DND-41 (cell line): ENCODE data around the gene AACS.
A peak's percentile ranks its signal among the peaks of the same experiment; 100 is the strongest.

ENCODE experiments used
- ATAC-seq: fragments of 200-7000 bp; cut with Tn5 transposase; 3 replicates; pipeline ENCODE4 v1.9.1; 2021; ENCODE audit warnings: low read depth; ENCODE audit not compliant: insufficient read depth
- DNase-seq: peaks from one replicate; pipeline ENCODE4 v3.0.0-alpha.2; 2020
- H2AFZ ChIP-seq: 2 replicates; pipeline ENCODE4 v1.6.0; 2012; ENCODE audit warnings: low read depth, low read length
- H3K27ac ChIP-seq: 2 replicates; pipeline ENCODE4 v1.5.1; 2012; ENCODE audit warnings: low read length, inconsistent platforms
- H3K27me3 ChIP-seq: fragments of 200-600 bp; sonication (generic); 2 replicates; pipeline ENCODE4 v1.6.0; 2012; ENCODE audit warnings: low read length, mild to moderate bottlenecking, inconsistent platforms; ENCODE audit not compliant: insufficient read depth, poor library complexity
- H3K36me3 ChIP-seq: 2 replicates; pipeline ENCODE4 v1.5.1; 2012; ENCODE audit warnings: low read length, inconsistent platforms; ENCODE audit not compliant: insufficient read depth
- H3K4me1 ChIP-seq: 2 replicates; pipeline ENCODE4 v1.5.1; 2012; ENCODE audit warnings: mild to moderate bottlenecking, low read length; ENCODE audit not compliant: insufficient read depth
- H3K4me2 ChIP-seq: 2 replicates; pipeline ENCODE4 v1.6.0; 2012; ENCODE audit warnings: mild to moderate bottlenecking, moderate library complexity, low read length, inconsistent platforms; ENCODE audit not compliant: insufficient read depth
- H3K4me3 ChIP-seq, 2 experiments: fragments of 200-600 bp in 1 of 2; shearing (Covaris generic) in 1 of 2; 2 replicates each; pipeline ENCODE4 v1.5.1; 2012 to 2016; ENCODE audit warnings: inconsistent platforms in 2 of 2, low read length in 2 of 2, mild to moderate bottlenecking in 2 of 2, low read depth in 1 of 2, moderate library complexity in 1 of 2
- H3K79me2 ChIP-seq: 2 replicates; pipeline ENCODE4 v1.6.0; 2012; ENCODE audit warnings: low read length, inconsistent platforms; ENCODE audit not compliant: insufficient read depth
- H3K9ac ChIP-seq: 2 replicates; pipeline ENCODE4 v1.6.0; 2012; ENCODE audit warnings: low read depth, mild to moderate bottlenecking, inconsistent platforms, low read length, moderate library complexity
- H3K9me3 ChIP-seq: 2 replicates; pipeline ENCODE4 v1.5.1; 2012; ENCODE audit warnings: low read length, moderate library complexity, mild to moderate bottlenecking, inconsistent platforms; ENCODE audit not compliant: insufficient read depth, severe bottlenecking
- H4K20me1 ChIP-seq: 2 replicates; pipeline ENCODE4 v1.6.0; 2012; ENCODE audit warnings: low read length; ENCODE audit not compliant: insufficient read depth
- CTCF ChIP-seq: IDR thresholded peaks from 2 replicates; pipeline ENCODE4 v1.5.1; 2012; ENCODE audit warnings: borderline replicate concordance, low read length, moderate library complexity, mild to moderate bottlenecking; ENCODE audit not compliant: poor library complexity, severe bottlenecking; ENCODE audit errors: extremely low read depth
- EZH2 ChIP-seq: IDR thresholded peaks from 3 replicates; pipeline ENCODE4 v1.6.1; 2012; ENCODE audit warnings: borderline replicate concordance, low read depth, mild to moderate bottlenecking, moderate library complexity, low read length, inconsistent platforms; ENCODE audit not compliant: severe bottlenecking

Gene AACS

GRCh38 chr12:125065021-125065918, at the start of gene AACS:
TSS of gene AACS (plus strand) at chr12:125065435. CDS start at chr12:125065585, 150 bp downstream.
- H3K79me2 ChIP-seq, result 0 out of 2 replicates have a peak, but pooled peaks cover 3% of the 10 kb centered on the region
- peak; percentile 92 for ATAC-seq
- H4K20me1 ChIP-seq, result peaks cover 11% of the 10 kb centered on the region
- no peaks in the 10 kb centered on the region for H3K36me3 ChIP-seq
- H3K4me3 ChIP-seq, result peak within 1 kb of the TSS; percentile 77 to 84
- peaks cover 25% of the 10 kb centered on the region for H3K4me1 ChIP-seq
- no peak for TF ChIP-seq CTCF
- TF ChIP-seq EZH2, result no peak
- peaks cover 2% of the 10 kb centered on the region for H3K9me3 ChIP-seq
- DNase-seq, result peak; percentile 78
- peak within 1 kb of the TSS; percentile 93 for H2AFZ ChIP-seq
- H3K4me2 ChIP-seq, result peak within 1 kb of the TSS; percentile 91
- H3K9ac ChIP-seq, result peak within 1 kb of the TSS; percentile 84
- H3K27ac ChIP-seq, result peak within 1 kb of the TSS; percentile 46
- H3K27me3 ChIP-seq, result no peaks in the 10 kb centered on the region

GRCh38 chr12:125015680-125016310, 49.4 kb upstream of the AACS start:
- no peaks in the 10 kb centered on the region for H3K27me3 ChIP-seq
- H4K20me1 ChIP-seq, result peaks cover 22% of the 10 kb centered on the region
- no peak for DNase-seq
- H3K79me2 ChIP-seq, result peaks cover 26% of the 10 kb centered on the region
- H3K9me3 ChIP-seq, result no peaks in the 10 kb centered on the region
- no peak overlapping the region for H3K4me3 ChIP-seq
- H3K4me1 ChIP-seq, result no peaks in the 10 kb centered on the region
- no peak overlapping the region for H3K27ac ChIP-seq
- H3K4me2 ChIP-seq, result no peak overlapping the region
- peaks cover 79% of the 10 kb centered on the region for H3K36me3 ChIP-seq
- TF ChIP-seq CTCF (no peak), EZH2 (no peak)
- no peak overlapping the region for H2AFZ ChIP-seq
- ATAC-seq, result no peak
- no peak overlapping the region for H3K9ac ChIP-seq

GRCh38 chr12:125017801-125018200, 47.4 kb upstream of the AACS start:
- no peak for TF ChIP-seq EZH2
- TF ChIP-seq CTCF, result no peak

More at GRCh38 chr12:125017801-125018200, 47.4 kb upstream of the AACS start:
- Histone ChIP-seq H3K27ac (no peak overlapping the region), H4K20me1 (peaks cover 5% of the 10 kb centered on the region; the same call in 1 of the 2 replicates), H3K9me3 (no peaks in the 10 kb centered on the region), H3K27me3 (no peaks in the 10 kb centered on the region), H3K36me3 (peaks cover 76% of the 10 kb centered on the region), H3K9ac (no peak overlapping the region), H3K4me1 (no peaks in the 10 kb centered on the region), H3K4me2 (no peak overlapping the region), H3K4me3 (no peak overlapping the region), H2AFZ (no peak overlapping the region), H3K79me2 (peaks cover 8% of the 10 kb centered on the region)
- DNase-seq (no peak), ATAC-seq (no peak; the same call in 2 of the 3 replicates)
